K562 (cell line): Measurements from ENCODE around the gene GJA9. TPM values are rescaled to one million over a fixed set of nuclear protein-coding genes. Genes with fewer than 3 reads are reported as not detected.

Experiments
- NELFE ChIP-seq: IDR thresholded peaks from 2 replicates; pipeline ENCODE4 v1.6.1; 2011; ENCODE audit warnings: mild to moderate bottlenecking; ENCODE audit not compliant: insufficient read depth, insufficient read length
- NFIC ChIP-seq: fragments of 450-650 bp; IDR thresholded peaks from 2 replicates; pipeline ENCODE4 v1.6.1; 2017; ENCODE audit warnings: mild to moderate bottlenecking, inconsistent platforms
- PHB ChIP-seq: fragments of 250-450 bp; sonication (Bioruptor Pico); IDR thresholded peaks from 2 replicates; pipeline ENCODE4 v1.5.0; 2021
- SIN3B ChIP-seq: fragments of 450-650 bp; IDR thresholded peaks from 2 replicates; pipeline ENCODE4 v1.6.1; 2017; ENCODE audit warnings: low read depth, mild to moderate bottlenecking, moderate library complexity
- SMAD1 ChIP-seq: fragments of 150-350 bp; IDR thresholded peaks from 2 replicates; pipeline ENCODE4 v1.6.1; 2014; ENCODE audit warnings: low read length, low read depth; ENCODE audit not compliant: partially characterized antibody
- TBP ChIP-seq: optimal IDR thresholded peaks from 2 replicates; pipeline ENCODE3; 2011; ENCODE audit warnings: low read depth, low read length, improper control_type of control experiment
- TCFL5 ChIP-seq: fragments of 250-450 bp; sonication (Bioruptor Pico); conservative IDR thresholded peaks from 2 replicates; pipeline ENCODE4 v1.6.1; 2021; ENCODE audit warnings: mild to moderate bottlenecking, moderate library complexity, matching md5 sums
- XRCC4 ChIP-seq: IDR thresholded peaks from one replicate; pipeline ENCODE4 v1.6.1; 2011; ENCODE audit not compliant: insufficient read depth, insufficient read length; ENCODE audit errors: extremely low read depth
- ZNF175 ChIP-seq: fragments of 200-800 bp; sonication (Bioruptor generic); IDR thresholded peaks from 2 replicates; pipeline ENCODE4 v1.6.1; 2016; ENCODE audit warnings: low read depth, mild to moderate bottlenecking, missing genetic modification characterization, missing compliant biosample characterization
- ZNF347 ChIP-seq: fragments of 450-650 bp; formaldehyde crosslinking; IDR thresholded peaks from 2 replicates; pipeline ENCODE4 v1.4.0; 2020; ENCODE audit warnings: low read depth, mild to moderate bottlenecking, moderate library complexity
- ZNF444 ChIP-seq: fragments of 250-450 bp; sonication (Bioruptor Pico); IDR thresholded peaks from 2 replicates; pipeline ENCODE4 v1.4.0; 2020; ENCODE audit warnings: mild to moderate bottlenecking, moderate library complexity
- ZNF445 ChIP-seq: fragments of 250-450 bp; sonication (Bioruptor Pico); IDR thresholded peaks from 2 replicates; pipeline ENCODE4 v1.4.0; 2020; ENCODE audit warnings: low read depth, mild to moderate bottlenecking, moderate library complexity
- ZNF583 ChIP-seq: fragments of 250-450 bp; sonication (Bioruptor Pico); IDR thresholded peaks from 2 replicates; pipeline ENCODE4 v1.4.0; 2020
- polyA plus RNA-seq, 8 experiments: library from polyadenylated mRNA; depleted of rRNA in 4 of 8; stranded (reverse) in 5 of 8; unstranded in 3 of 8; fragments of >200 nt; fragmentation: Nextera tagmentation in 2 of 8; fragmentation: Illumina TruSeq in 1 of 8; extraction: Ambion mirVana in 2 of 8; extraction: Trizol in 1 of 8; gene quantifications; 2 replicates each; pipeline versions ENCODE4 v1.2.1 to v1.2.3, GENCODE V29; 2011 to 2014; ENCODE audit warnings: inconsistent platforms in 1 of 8, missing spikeins in 1 of 8
- total RNA-seq, 7 experiments: library from RNA; depleted of rRNA in 6 of 7; stranded (reverse); fragments of >200 nt in 6 of 7; fragmentation: Illumina TruSeq in 2 of 7; extraction: Trizol in 2 of 7; gene quantifications; 2 replicates each; pipeline versions ENCODE4 v1.2.1 to v1.2.3, GENCODE V29; 2011 to 2021; ENCODE audit warnings: low replicate concordance in 1 of 7
- TF ChIP-seq, protein P1 (sequence below): fragments of 450-650 bp; IDR thresholded peaks from 2 replicates; pipeline ENCODE4 v1.6.1; 2018; ENCODE audit warnings: mild to moderate bottlenecking, low read depth; ENCODE audit not compliant: partially characterized antibody
- TF ChIP-seq, protein P2 (sequence below): fragments of 250-450 bp; sonication (Bioruptor Pico); IDR thresholded peaks from 2 replicates; pipeline ENCODE4 v1.5.0; 2021
- TF ChIP-seq, protein P3 (sequence below): fragments of 250-450 bp; sonication (Bioruptor Pico); IDR thresholded peaks from 2 replicates; pipeline ENCODE4 v1.4.0; 2020

The GJA9 gene
- total and polyA plus RNA-seq, 9 of the 15 experiments (the other 6 are each of a cell fraction or from before 2014, with no cell fraction given) = not detected

DNA sequence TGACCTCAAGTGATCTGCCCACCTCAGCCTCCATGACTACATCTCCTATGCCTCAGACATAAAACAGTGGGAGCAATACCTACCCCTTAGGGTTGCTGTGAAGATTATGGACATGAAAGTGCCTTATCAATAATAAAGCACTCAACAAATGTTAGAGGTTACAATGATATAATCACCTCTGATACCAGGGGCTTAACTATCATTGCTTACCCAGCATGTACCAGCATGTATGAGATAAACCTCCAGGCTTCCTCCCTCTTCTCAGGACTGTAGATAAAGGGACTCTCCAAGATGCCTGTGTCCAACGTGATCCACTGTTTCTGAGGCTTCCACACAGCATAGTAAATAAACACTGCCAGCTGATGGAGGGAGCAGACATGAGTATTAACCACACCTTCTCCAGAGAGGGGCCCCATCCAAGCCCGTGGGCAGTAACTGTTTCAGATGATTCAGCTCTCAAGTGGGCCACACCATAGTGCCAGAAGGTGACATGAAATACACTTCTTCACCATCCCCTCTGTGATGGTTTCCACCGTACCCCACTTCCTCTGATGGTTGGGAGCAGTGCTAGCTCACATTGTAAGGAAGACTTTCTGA is 34.1 kb upstream of the GJA9 start (continued):
- TF ChIP-seq, protein P1, sequence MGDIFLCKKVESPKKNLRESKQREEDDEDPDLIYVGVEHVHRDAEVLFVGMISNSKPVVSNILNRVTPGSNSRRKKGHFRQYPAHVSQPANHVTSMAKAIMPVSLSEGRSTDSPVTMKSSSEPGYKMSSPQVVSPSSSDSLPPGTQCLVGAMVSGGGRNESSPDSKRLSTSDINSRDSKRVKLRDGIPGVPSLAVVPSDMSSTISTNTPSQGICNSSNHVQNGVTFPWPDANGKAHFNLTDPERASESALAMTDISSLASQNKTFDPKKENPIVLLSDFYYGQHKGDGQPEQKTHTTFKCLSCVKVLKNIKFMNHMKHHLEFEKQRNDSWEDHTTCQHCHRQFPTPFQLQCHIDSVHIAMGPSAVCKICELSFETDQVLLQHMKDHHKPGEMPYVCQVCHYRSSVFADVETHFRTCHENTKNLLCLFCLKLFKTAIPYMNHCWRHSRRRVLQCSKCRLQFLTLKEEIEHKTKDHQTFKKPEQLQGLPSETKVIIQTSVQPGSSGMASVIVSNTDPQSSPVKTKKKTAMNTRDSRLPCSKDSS = no peak
- no peak for TF ChIP-seq PHB (CRISPR knock-in tag)
- no peak for TF ChIP-seq ZNF175 (CRISPR knock-in tag)
- TF ChIP-seq SIN3B = no peak
- TF ChIP-seq ZNF347 (CRISPR knock-in tag) = no peak
- TF ChIP-seq, protein P2, sequence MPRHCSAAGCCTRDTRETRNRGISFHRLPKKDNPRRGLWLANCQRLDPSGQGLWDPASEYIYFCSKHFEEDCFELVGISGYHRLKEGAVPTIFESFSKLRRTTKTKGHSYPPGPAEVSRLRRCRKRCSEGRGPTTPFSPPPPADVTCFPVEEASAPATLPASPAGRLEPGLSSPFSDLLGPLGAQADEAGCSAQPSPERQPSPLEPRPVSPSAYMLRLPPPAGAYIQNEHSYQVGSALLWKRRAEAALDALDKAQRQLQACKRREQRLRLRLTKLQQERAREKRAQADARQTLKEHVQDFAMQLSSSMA (CRISPR knock-in tag) = no peak
- no peak for TF ChIP-seq NELFE
- 0 out of 2 replicates have a peak, but pooled peaks have one; percentile 58 for TF ChIP-seq ZNF583 (CRISPR knock-in tag)
- no peak for TF ChIP-seq TCFL5
- no peak for TF ChIP-seq ZNF444
- TF ChIP-seq, protein P3, sequence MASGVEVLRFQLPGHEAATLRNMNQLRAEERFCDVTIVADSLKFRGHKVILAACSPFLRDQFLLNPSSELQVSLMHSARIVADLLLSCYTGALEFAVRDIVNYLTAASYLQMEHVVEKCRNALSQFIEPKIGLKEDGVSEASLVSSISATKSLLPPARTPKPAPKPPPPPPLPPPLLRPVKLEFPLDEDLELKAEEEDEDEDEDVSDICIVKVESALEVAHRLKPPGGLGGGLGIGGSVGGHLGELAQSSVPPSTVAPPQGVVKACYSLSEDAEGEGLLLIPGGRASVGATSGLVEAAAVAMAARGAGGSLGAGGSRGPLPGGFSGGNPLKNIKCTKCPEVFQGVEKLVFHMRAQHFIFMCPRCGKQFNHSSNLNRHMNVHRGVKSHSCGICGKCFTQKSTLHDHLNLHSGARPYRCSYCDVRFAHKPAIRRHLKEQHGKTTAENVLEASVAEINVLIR (CRISPR knock-in tag) = no peak
- no peak for TF ChIP-seq TBP
- no peak for TF ChIP-seq XRCC4
- peak; percentile 91 for TF ChIP-seq SMAD1
- TF ChIP-seq NFIC = peak; percentile 92
- TF ChIP-seq ZNF445 (CRISPR knock-in tag) = no peak
